ENCODE results near the gene LRP1B.

DNA sequence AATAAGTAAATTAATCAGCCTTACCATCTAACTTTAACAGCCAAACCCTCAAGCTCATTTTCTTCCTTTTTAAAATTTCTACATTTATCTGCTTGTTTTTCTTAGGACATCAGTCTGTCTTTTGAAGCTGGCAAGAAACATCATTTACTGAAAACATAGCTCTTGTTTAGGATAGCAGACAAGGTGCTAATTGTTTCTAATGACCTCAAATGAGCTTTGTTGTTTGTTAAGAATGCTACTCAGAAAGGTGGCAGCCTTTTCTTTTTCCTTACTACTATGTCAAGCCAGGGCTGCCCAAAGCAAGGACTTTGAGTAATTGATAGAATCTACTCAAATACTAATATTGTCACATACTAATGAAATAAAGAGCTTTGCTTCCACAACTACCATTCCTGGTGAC is 171.8 kb downstream of the LRP1B start:
- no peak for TF ChIP-seq POLR2A (IDR thresholded peaks at IDR 0.05)
- TF ChIP-seq, protein P1, sequence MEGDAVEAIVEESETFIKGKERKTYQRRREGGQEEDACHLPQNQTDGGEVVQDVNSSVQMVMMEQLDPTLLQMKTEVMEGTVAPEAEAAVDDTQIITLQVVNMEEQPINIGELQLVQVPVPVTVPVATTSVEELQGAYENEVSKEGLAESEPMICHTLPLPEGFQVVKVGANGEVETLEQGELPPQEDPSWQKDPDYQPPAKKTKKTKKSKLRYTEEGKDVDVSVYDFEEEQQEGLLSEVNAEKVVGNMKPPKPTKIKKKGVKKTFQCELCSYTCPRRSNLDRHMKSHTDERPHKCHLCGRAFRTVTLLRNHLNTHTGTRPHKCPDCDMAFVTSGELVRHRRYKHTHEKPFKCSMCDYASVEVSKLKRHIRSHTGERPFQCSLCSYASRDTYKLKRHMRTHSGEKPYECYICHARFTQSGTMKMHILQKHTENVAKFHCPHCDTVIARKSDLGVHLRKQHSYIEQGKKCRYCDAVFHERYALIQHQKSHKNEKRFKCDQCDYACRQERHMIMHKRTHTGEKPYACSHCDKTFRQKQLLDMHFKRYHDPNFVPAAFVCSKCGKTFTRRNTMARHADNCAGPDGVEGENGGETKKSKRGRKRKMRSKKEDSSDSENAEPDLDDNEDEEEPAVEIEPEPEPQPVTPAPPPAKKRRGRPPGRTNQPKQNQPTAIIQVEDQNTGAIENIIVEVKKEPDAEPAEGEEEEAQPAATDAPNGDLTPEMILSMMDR (IDR thresholded peaks at IDR 0.05), result no peak
- no peak for TF ChIP-seq POLR2AphosphoS5 (IDR thresholded peaks at IDR 0.05)

Measured in breast epithelium (tissue), 3 donors.